H1 (cell line): ENCODE data around the gene RAPH1. TPM values are rescaled to one million over a fixed set of nuclear protein-coding genes. Genes with fewer than 3 reads are reported as not detected.

Experiments used
- CTCF ChIA-PET: fragments of 300-600 bp; sonication (Branson Sonifier 250); formaldehyde crosslinking; loops from one replicate; lab custom pipeline; 2021; ENCODE audit not compliant: partially characterized antibody; lab: Charles Lee
- POLR2A ChIA-PET: fragments of 300-600 bp; sonication (Branson Sonifier 250); formaldehyde crosslinking; loops from one replicate; lab custom pipeline; 2021; ENCODE audit warnings: inconsistent platforms; ENCODE audit not compliant: partially characterized antibody; lab: Charles Lee
- DNase-seq, 2 experiments: peaks; one replicate each; pipeline versions ENCODE4 v3.0.0 to v3.0.0-alpha.2; 2010 to 2022; ENCODE audit warnings: low spot score in 2 of 2, low read depth in 1 of 2, mixed read lengths in 1 of 2
- FAIRE-seq: peaks from 2 replicates; lab custom pipeline; 2011; peaks lifted over from hg19 to GRCh38; lab: Jason Lieb, UNC
- H2AFZ ChIP-seq: 2 replicates; pipeline ENCODE4 v1.8.1; 2012; ENCODE audit warnings: low read length, inconsistent platforms
- H2AK5ac ChIP-seq: 2 replicates; pipeline ENCODE4 v1.6.1; 2013; ENCODE audit warnings: low read depth, low read length
- H2BK120ac ChIP-seq: replicated peaks from 2 replicates; pipeline ENCODE3; 2013; ENCODE audit warnings: low read depth, low read length, inconsistent platforms
- H2BK12ac ChIP-seq: 2 replicates; pipeline ENCODE4 v1.6.1; 2013; ENCODE audit warnings: low read depth, low read length
- H2BK15ac ChIP-seq: 2 replicates; pipeline ENCODE4 v1.6.1; 2013; ENCODE audit warnings: low read length
- H2BK20ac ChIP-seq: 2 replicates; pipeline ENCODE4 v1.6.1; 2013; ENCODE audit warnings: low read length
- H2BK5ac ChIP-seq: 2 replicates; pipeline ENCODE4 v1.6.1; 2013; ENCODE audit warnings: low read depth, low read length
- H3K14ac ChIP-seq: 2 replicates; pipeline ENCODE4 v1.6.1; 2013; ENCODE audit warnings: inconsistent platforms; ENCODE audit not compliant: insufficient read length
- H3K18ac ChIP-seq: 2 replicates; pipeline ENCODE4 v1.6.1; 2013; ENCODE audit warnings: low read length; ENCODE audit errors: extremely low read depth
- H3K23ac ChIP-seq: 2 replicates; pipeline ENCODE4 v1.6.1; 2013; ENCODE audit warnings: inconsistent platforms; ENCODE audit not compliant: insufficient read length
- H3K23me2 ChIP-seq: 2 replicates; pipeline ENCODE4 v1.6.1; 2013; ENCODE audit warnings: low read depth, low read length
- H3K27ac ChIP-seq: 2 replicates; pipeline ENCODE4 v1.6.1; 2011; ENCODE audit warnings: low read depth, low read length, inconsistent platforms
- H3K27me3 ChIP-seq, 4 experiments: replicated peaks in 1 of 4; 1 replicate in 1 of 4; 2 replicates in 3 of 4; pipeline versions ENCODE4 v1.6.1 to v1.8.1; 2011 to 2013; ENCODE audit warnings: low read length in 3 of 4, mild to moderate bottlenecking in 3 of 4, inconsistent platforms in 2 of 4, mixed read lengths in 2 of 4, moderate library complexity in 1 of 4; ENCODE audit not compliant: control insufficient read depth in 3 of 4, insufficient read depth in 3 of 4; ENCODE audit errors: extremely low read depth in 1 of 4
- H3K36me3 ChIP-seq, 4 experiments: 2 replicates each; pipeline versions ENCODE4 v1.6.1 to v1.8.1; 2011 to 2013; ENCODE audit warnings: mild to moderate bottlenecking in 4 of 4, low read length in 3 of 4, moderate library complexity in 2 of 4, control low read depth in 1 of 4, inconsistent platforms in 1 of 4; ENCODE audit not compliant: insufficient read depth in 4 of 4, control insufficient read depth in 2 of 4
- H3K4ac ChIP-seq: replicated peaks from 2 replicates; pipeline ENCODE3; 2013; ENCODE audit warnings: low read length, low read depth, mixed read lengths, inconsistent platforms; ENCODE audit not compliant: insufficient read length
- H3K4me1 ChIP-seq, 4 experiments: replicated peaks in 1 of 4; 1 replicate in 1 of 4; 2 replicates in 3 of 4; pipeline versions ENCODE4 v1.6.1 to v1.8.1; 2011 to 2013; ENCODE audit warnings: low read length in 3 of 4, inconsistent platforms in 2 of 4, mixed read lengths in 1 of 4; ENCODE audit not compliant: insufficient read depth in 4 of 4, control insufficient read depth in 3 of 4
- H3K4me2 ChIP-seq, 2 experiments: 2 replicates each; pipeline versions ENCODE4 v1.6.1 to v1.8.1; 2011 to 2013; ENCODE audit warnings: low read depth in 2 of 2, low read length in 2 of 2, control low read depth in 1 of 2, inconsistent platforms in 1 of 2, mild to moderate bottlenecking in 1 of 2; ENCODE audit not compliant: insufficient read depth in 1 of 2
- H3K4me3 ChIP-seq, 4 experiments: fragments of 200-600, 300-600 bp in 1 of 4; sonication (generic), shearing (Covaris generic), sonication (Bioruptor Twin) in 1 of 4; 2 replicates each; pipeline versions ENCODE4 v1.5.1 to v1.8.1; 2011 to 2016; ENCODE audit warnings: low read length in 4 of 4, low read depth in 3 of 4, control low read depth in 2 of 4, inconsistent platforms in 2 of 4, mild to moderate bottlenecking in 2 of 4, mixed read lengths in 1 of 4, moderate library complexity in 1 of 4; ENCODE audit not compliant: insufficient read depth in 2 of 4; ENCODE audit errors: extremely low read depth in 1 of 4
- H3K56ac ChIP-seq: replicated peaks from 2 replicates; pipeline ENCODE3; 2013; ENCODE audit warnings: low read depth, mild to moderate bottlenecking, mixed read lengths, low read length, inconsistent platforms; ENCODE audit not compliant: insufficient read length
- H3K79me1 ChIP-seq: 2 replicates; pipeline ENCODE4 v1.6.1; 2013; ENCODE audit warnings: low read depth, low read length, control low read depth
- H3K79me2 ChIP-seq, 2 experiments: 2 replicates each; pipeline versions ENCODE4 v1.6.1 to v1.8.1; 2012 to 2013; ENCODE audit warnings: low read length in 2 of 2, mild to moderate bottlenecking in 2 of 2, inconsistent platforms in 1 of 2; ENCODE audit not compliant: insufficient read depth in 2 of 2, control insufficient read depth in 1 of 2
- H3K9ac ChIP-seq, 4 experiments: replicated peaks in 1 of 4; 1 replicate in 1 of 4; 2 replicates in 3 of 4; pipeline versions ENCODE4 v1.6.1 to v1.8.1; 2011 to 2013; ENCODE audit warnings: low read depth in 3 of 4, low read length in 3 of 4, control low read depth in 2 of 4, mild to moderate bottlenecking in 2 of 4, moderate library complexity in 2 of 4, inconsistent platforms in 1 of 4; ENCODE audit errors: extremely low read depth in 1 of 4
- H3K9me3 ChIP-seq, 2 experiments: 2 replicates each; pipeline versions ENCODE4 v1.6.1 to v1.8.1; 2012 to 2013; ENCODE audit warnings: mild to moderate bottlenecking in 2 of 2, moderate library complexity in 2 of 2, control low read depth in 1 of 2, inconsistent platforms in 1 of 2, low read depth in 1 of 2, low read length in 1 of 2, mixed read lengths in 1 of 2; ENCODE audit not compliant: insufficient read depth in 2 of 2
- H4K20me1 ChIP-seq, 2 experiments: replicated peaks in 1 of 2; 2 replicates each; pipeline versions ENCODE3 to v1.8.1; 2011 to 2013; ENCODE audit warnings: inconsistent platforms in 2 of 2, low read length in 2 of 2, mild to moderate bottlenecking in 1 of 2; ENCODE audit not compliant: insufficient read depth in 2 of 2, control insufficient read depth in 1 of 2
- H4K5ac ChIP-seq: 2 replicates; pipeline ENCODE4 v1.6.1; 2013; ENCODE audit warnings: low read length, low read depth, mixed read lengths, inconsistent platforms; ENCODE audit not compliant: insufficient read length
- H4K8ac ChIP-seq: 2 replicates; pipeline ENCODE4 v1.8.0; 2013; ENCODE audit warnings: mild to moderate bottlenecking, moderate library complexity, low read length, inconsistent platforms; ENCODE audit not compliant: insufficient read depth; ENCODE audit errors: extremely low read depth
- H4K91ac ChIP-seq: replicated peaks from 2 replicates; pipeline ENCODE3; 2013; ENCODE audit warnings: low read length, mixed read lengths, inconsistent platforms; ENCODE audit not compliant: insufficient read length
- CBX5 ChIP-seq: fragments of 300-800, 300-1000 bp; sonication (generic); IDR thresholded peaks from 2 replicates; pipeline ENCODE4 v1.7.1; 2016; ENCODE audit warnings: antibody characterized with exemption, low read length, low read depth
- CBX8 ChIP-seq: fragments of 300-800, 300-1000 bp; sonication (generic); IDR thresholded peaks from 2 replicates; pipeline ENCODE4 v1.7.1; 2016; ENCODE audit warnings: low read depth, low read length, borderline replicate concordance
- KDM5A ChIP-seq: fragments of 200-600 bp; IDR thresholded peaks from 2 replicates; pipeline ENCODE4 v1.7.1; 2012; ENCODE audit warnings: mild to moderate bottlenecking, low read length, inconsistent platforms, mixed read lengths
- NRF1 ChIP-seq: IDR thresholded peaks from 2 replicates; pipeline ENCODE4 v1.6.1; 2011; ENCODE audit warnings: mild to moderate bottlenecking, low read depth, low read length, improper control_type of control experiment
- RNF2 ChIP-seq: fragments of 200-900, 300-1000 bp; sonication (generic); IDR thresholded peaks from 2 replicates; pipeline ENCODE4 v1.7.1; 2016; ENCODE audit warnings: borderline replicate concordance, low read depth, mild to moderate bottlenecking, antibody characterized with exemption, low read length; ENCODE audit not compliant: poor library complexity, severe bottlenecking; ENCODE audit errors: missing control alignments
- SIN3A ChIP-seq, 2 experiments: IDR thresholded peaks in 1 of 2; conservative IDR thresholded peaks in 1 of 2; 2 replicates each; pipeline ENCODE4 v1.6.1; 2011 to 2012; ENCODE audit warnings: low read length in 2 of 2, improper control_type of control experiment in 1 of 2, low read depth in 1 of 2, mild to moderate bottlenecking in 1 of 2
- SP1 ChIP-seq: IDR thresholded peaks from 2 replicates; pipeline ENCODE4 v1.6.1; 2011; ENCODE audit warnings: low read depth, low read length
- TBP ChIP-seq: IDR thresholded peaks from 2 replicates; pipeline ENCODE4 v1.6.1; 2011; ENCODE audit warnings: low read depth, low read length, improper control_type of control experiment
- WGBS, 2 experiments: shearing (Covaris generic) in 1 of 2; methylation state at CpG; one replicate each; pipeline versions ENCODE4 v1.1.6 to v1.1.7; 2013 to 2015; ENCODE audit warnings: low lambda C conversion rate in 2 of 2, mixed read lengths in 2 of 2, inconsistent platforms in 1 of 2, low coverage in 1 of 2, missing lambda C conversion rate in 1 of 2; ENCODE audit not compliant: insufficient replicate concordance in 2 of 2, insufficient coverage in 1 of 2, insufficient read length in 1 of 2; ENCODE audit errors: extremely low coverage in 1 of 2, missing lambda C conversion rate in 1 of 2; 5-methylcytosine and 5-hydroxymethylcytosine counted together
- polyA plus RNA-seq, 7 experiments: library from polyadenylated mRNA; depleted of rRNA in 3 of 7; stranded (reverse) in 5 of 7; unstranded in 2 of 7; fragments of >200 nt in 5 of 7; fragments of 200-250 nt in 2 of 7; gene quantifications; 1 replicate in 5 of 7; 2 replicates in 1 of 7; 4 replicates in 1 of 7; pipeline versions ENCODE4 v1.2.1 to v1.2.3, GENCODE V29; 2011 to 2013; ENCODE audit warnings: missing spikeins in 2 of 7, mixed read lengths in 2 of 7
- total RNA-seq: library from RNA; stranded (reverse); fragmentation: NEBNext Ultra II Directional; extraction: Animal tissue kit (Norgen Biotek cat#: 25700); gene quantifications from 2 replicates; pipeline ENCODE4 v1.2.1, GENCODE V29; 2021
- TF ChIP-seq, protein P1 (sequence below): IDR thresholded peaks from 2 replicates; pipeline ENCODE4 v1.6.1; 2012; ENCODE audit warnings: inconsistent platforms
- TF ChIP-seq, protein P2 (sequence below): IDR thresholded peaks from 2 replicates; pipeline ENCODE4 v1.6.1; 2012; ENCODE audit warnings: low read length, inconsistent platforms

The RAPH1 gene
- total and polyA plus RNA-seq, 2 of the 8 experiments (the other 6 are each of a cell fraction or from before 2014, with no cell fraction given): 3.8 to 27.4 TPM

DNA sequence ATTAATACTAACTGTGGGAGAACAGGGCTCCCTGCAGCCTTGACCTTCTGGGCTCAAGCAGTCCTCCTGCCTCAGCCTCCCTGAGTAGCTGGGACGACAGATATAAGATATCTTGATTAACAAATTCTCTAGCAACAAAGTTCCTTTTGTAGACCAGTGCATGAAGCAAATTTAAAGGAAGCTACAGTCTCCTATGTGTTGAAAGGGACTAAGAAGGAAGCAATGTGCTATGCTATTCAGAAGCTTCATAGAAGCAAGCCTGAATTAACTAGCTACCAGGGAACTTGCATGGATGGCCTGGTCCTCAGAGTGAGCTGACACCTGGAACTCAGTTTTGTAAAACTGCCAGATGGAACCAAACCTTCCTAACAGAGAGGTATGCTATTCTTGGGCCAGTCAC is 33.2 kb downstream of the RAPH1 start:
- WGBS, 2 experiments: 85% methylated on average over 1 of the region's 1 CpG; no CpG with 5 or more reads in 1 of the 2 experiments
- H3K4me3 ChIP-seq: no peak overlapping the region
- peaks cover 0 to 2% of the 10 kb centered on the region in 2 experiments for H4K20me1 ChIP-seq
- H3K27ac ChIP-seq: no peak overlapping the region
- no peak overlapping the region for H3K23ac ChIP-seq
- no peaks in the 10 kb centered on the region for H3K27me3 ChIP-seq
- CTCF ChIA-PET: interaction anchor here (0.6 to 1.1 kb wide), 2 partner anchors 10 to 252 kb away, joined by 3 read pairs; no protein-coding TSS in a partner anchor
- H2BK20ac ChIP-seq: no peak overlapping the region
- no peak overlapping the region for H4K5ac ChIP-seq
- no peak overlapping the region for H2BK5ac ChIP-seq
- no peak overlapping the region for H3K56ac ChIP-seq
- no peak overlapping the region for H2AK5ac ChIP-seq
- no peak overlapping the region for H3K4ac ChIP-seq
- H2AFZ ChIP-seq: no peak overlapping the region
- no peak overlapping the region for H4K8ac ChIP-seq
- no peak overlapping the region for H2BK120ac ChIP-seq
- peaks cover 0 to 38% of the 10 kb centered on the region in 2 experiments; a peak in 2 of 4 replicates for H3K79me2 ChIP-seq
- H3K18ac ChIP-seq: no peak overlapping the region
- DNase-seq (no peak), FAIRE-seq (no peak)
- H3K9ac ChIP-seq: no peak overlapping the region
- POLR2A ChIA-PET: no interaction called here
- peaks cover 4 to 13% of the 10 kb centered on the region in 2 experiments; a peak in 2 of 4 replicates for H3K9me3 ChIP-seq
- no peak overlapping the region for H3K14ac ChIP-seq
- no peak overlapping the region for H2BK15ac ChIP-seq
- no peaks in the 10 kb centered on the region; the same call in 1 of the 2 replicates for H3K79me1 ChIP-seq
- H3K4me1 ChIP-seq: no peaks in the 10 kb centered on the region
- no peak overlapping the region for H2BK12ac ChIP-seq
- no peak overlapping the region for H3K4me2 ChIP-seq
- H3K23me2 ChIP-seq: no peaks in the 10 kb centered on the region
- peaks cover 0 to 3% (median 1%) of the 10 kb centered on the region in 4 experiments; a peak in 2 of 8 replicates for H3K36me3 ChIP-seq
- H4K91ac ChIP-seq: no peak overlapping the region
- TF ChIP-seq, protein P1, sequence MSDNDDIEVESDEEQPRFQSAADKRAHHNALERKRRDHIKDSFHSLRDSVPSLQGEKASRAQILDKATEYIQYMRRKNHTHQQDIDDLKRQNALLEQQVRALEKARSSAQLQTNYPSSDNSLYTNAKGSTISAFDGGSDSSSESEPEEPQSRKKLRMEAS: no peak
- TF ChIP-seq CBX5 (no peak), NRF1 (no peak), CBX8 (no peak), TBP (no peak), KDM5A (no peak), RNF2 (no peak), SP1 (no peak), SIN3A (conservative IDR thresholded peaks at IDR 0.05 in 1 of 2, IDR thresholded peaks at IDR 0.05 in 1 of 2; ENCODE audit: low read depth in 1 of 2, low read length in 2 of 2) (no peak)
- TF ChIP-seq, protein P2, sequence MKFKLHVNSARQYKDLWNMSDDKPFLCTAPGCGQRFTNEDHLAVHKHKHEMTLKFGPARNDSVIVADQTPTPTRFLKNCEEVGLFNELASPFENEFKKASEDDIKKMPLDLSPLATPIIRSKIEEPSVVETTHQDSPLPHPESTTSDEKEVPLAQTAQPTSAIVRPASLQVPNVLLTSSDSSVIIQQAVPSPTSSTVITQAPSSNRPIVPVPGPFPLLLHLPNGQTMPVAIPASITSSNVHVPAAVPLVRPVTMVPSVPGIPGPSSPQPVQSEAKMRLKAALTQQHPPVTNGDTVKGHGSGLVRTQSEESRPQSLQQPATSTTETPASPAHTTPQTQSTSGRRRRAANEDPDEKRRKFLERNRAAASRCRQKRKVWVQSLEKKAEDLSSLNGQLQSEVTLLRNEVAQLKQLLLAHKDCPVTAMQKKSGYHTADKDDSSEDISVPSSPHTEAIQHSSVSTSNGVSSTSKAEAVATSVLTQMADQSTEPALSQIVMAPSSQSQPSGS: no peak
